NCI-H1436 treated with DMSO at 0.1 percent for 48 hours (cell line): ENCODE measurements around the gene VILL.
"Not testable (repeated sequence)": the region's sequence is repeated elsewhere in the genome, so short reads cannot be mapped to it uniquely, and the experiment has no call there.

ENCODE experiments used
- DNase-seq: peaks from one replicate; lab custom pipeline; 2025; lab: John Stamatoyannopoulos, UW

VILL gene

DNA sequence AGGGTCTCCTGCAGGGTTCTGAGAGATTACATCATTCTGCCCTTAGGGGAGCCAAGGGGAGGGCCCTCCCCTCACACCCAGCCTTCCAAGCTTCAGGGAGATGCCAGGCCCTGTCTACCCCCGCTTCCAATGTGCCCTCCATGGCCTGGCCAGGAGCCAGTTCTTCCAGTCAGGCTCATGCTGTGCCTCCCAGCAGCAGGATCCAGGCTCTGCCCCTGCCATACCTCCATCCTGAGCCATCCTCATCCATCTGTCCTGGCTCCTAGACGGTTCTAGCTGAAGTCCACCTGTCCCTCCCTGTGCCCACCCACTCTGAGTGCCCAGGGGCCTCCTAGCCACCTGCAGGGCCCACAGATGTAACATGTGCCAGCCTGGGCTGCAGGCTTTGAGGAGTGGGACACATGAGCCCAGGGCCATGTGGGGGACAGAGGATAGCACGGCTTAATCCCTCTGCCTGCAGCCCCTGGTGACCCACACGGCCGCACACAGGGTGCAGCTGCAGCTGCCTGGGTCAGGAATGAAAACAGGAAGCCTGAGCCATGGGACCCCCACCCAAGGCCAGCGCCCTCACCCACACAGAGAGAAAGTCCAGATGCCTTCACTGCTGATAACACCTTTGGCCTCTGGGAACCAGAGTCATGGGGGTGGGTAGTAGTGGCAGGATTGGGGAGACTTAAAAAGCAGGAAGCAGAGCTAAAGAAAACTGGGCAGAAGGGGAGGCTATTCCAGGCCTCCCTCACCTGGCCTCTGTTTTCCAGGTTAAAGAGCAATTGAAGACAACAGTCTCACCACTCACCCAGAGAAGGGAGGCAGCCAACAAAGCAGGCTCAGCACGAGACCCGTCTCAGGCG, 27.1 kb downstream of the VILL start:
- no peak for DNase-seq

DNA sequence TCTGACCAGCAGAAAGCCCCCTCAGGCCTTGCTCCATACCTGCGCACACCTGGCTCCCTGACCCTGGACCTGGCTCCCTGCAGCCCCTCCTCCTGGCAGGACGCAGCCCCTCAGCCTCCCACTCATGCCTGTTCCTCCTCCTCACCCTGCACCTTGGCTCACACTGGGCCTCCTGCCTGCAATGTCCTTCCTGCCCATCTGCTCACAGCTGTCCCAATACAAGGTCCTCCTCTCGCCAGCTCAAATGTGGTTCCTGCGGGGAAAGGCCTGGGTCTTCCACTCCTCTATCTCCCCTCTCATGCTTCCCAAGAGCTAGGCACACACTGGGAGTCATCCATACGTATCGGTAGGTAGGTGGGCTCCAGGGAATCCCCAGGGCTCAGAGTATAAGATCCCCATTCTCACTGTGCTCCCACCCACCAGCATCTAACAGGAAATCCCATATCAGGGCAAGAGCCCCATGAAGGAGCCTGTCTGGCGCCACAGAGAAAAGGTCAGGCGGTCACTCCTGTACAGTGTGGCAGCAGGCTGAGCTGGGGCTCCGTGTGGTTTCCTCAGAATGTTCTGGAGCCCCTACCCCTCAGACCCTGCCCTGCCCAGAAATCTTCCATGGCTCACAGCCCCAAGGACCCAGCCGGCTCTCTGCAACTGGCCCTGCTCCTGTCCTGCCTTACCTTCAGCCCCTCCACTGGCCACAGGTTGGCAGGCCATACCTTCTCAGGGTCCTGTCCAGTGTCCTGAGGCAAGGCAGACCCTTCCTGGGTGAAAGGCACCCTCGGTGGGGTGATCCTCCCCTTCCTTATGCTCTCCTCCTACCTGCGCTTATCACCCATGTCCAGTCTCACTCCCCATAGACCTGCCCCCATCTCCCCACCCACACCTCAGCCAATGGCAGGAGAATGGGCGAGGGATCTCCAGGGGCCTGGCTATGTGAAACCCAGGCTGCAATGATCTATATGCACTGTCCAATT, 28.0 kb downstream of the VILL start:
- no peak for DNase-seq

DNA sequence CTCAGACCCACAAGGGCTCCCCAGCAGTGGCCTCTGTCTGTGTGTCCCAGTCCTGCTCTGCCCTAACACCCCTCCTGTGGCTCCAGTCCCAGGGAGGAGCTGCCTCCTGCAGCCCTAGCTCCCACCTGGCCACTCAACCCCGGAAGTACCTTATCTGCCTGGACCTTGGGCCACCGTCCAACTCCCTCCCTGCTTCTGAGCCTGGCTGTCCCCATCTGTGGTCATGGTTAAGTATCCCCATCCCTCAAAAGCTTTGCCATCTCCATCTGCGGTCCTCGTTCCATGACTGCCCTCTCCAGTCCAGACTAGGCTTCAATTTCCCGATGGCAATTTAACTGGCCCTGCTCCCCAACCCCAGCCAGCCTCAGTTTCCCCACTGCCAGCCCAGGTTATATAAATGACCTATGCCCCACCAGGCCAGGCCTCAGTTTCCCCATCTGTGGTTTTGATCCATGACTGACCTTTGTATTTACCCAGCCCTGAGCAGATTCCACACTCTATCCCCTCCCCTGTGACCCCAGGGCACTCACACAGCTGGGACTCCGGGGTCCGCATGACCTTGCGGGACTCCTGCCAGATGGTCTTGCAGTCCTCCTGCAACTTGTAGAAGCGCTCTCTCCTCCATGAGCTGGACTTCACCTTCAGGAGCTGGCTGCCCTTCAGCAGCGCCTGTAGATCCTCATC, 29.2 kb downstream of the VILL start:
- DNase-seq, result no peak

DNA sequence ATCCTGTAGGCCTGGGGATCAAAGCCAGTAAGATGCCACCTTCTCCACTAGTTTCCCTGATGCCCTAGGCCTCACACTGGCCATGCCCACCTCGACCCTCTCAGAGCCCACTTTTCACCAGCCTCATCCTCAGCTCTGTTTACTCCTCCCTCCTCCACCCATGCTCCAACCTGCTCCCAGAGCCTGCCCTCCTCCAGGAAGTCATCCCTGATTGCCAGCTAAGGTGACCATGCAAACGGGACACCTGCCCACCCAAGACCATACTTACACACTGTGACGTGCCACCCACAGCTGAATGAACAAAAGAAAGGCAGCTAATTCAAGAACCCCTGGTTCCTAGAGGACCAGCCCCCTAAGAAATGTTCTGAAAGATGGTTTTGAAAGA, 29.7 kb downstream of the VILL start:
- no peak for DNase-seq

DNA sequence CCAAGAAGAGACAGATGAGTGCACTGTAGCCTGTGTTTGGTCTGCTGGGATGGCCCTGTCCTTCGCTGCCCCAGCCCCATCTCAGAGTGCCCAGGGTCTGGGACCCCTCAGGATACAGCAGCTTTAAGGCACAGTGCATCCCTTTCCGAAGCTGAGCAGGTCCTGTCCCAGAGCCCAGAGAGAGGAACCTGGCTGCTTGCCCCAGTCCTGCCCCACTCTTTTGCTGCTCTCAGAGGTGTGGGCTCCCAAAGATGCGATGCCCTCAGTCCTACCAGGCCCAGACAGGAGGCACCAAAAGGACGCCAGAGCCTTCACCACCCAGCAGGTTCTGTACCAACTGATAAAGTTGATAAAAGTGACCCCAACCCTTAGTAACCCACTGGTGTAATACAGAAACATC, 30.6 kb downstream of the VILL start:
- DNase-seq, result no peak

DNA sequence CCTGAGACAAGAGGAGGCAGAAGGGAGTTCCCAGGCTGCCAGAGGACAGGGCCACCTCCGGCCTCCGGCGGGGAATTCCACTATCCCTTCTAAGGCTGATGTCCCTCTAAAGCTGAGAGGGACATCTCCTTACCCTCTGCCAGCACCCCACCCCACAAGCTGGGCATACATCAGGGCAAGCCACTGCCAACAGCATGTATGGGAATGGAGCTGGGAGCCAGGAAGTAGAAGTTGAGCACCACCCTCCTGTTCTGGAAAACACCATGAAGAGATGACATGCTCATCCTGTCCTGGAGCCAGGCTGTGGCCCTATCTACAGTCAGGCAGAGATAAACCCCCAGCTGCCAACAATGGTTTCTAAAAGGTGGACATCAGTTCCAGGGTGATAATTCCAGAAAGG, 31.7 kb downstream of the VILL start:
- DNase-seq, result no peak

DNA sequence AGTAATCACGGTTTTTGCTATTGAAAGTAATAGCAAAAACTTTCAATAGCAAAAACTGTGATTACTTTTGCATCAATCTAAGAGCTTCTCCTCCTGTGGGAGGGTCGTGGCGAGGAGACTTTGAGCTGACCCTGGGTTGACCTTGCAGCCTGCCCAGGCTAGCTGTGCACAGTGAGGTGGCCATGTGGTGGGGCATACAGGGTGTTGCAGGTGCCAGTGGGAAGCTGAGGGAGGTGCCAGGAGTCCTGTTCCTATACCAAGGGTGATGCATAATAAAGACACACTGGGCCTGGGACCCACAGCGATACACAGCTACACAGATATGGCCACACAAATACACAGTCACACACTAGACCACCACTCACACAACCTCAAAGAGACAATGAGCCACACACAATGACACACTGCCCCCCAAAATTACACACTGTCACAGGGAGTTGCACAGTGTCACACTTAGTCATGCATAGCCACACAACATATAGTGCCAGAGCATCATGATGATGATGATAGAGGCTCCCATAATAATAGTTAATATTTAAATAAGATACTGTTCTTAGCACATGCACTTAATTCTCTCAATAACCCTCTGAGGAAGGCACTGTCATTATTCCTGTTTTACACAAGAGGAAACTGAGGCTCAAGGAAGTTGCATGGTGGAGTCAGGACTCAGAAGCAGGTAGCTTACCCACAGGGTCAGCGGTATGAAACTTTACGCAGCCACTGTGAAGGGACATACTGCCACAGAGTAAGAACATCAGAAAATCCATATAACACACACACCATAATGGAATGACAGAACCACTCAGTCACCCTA, 32.5 kb downstream of the VILL start:
- DNase-seq, result no peak

DNA sequence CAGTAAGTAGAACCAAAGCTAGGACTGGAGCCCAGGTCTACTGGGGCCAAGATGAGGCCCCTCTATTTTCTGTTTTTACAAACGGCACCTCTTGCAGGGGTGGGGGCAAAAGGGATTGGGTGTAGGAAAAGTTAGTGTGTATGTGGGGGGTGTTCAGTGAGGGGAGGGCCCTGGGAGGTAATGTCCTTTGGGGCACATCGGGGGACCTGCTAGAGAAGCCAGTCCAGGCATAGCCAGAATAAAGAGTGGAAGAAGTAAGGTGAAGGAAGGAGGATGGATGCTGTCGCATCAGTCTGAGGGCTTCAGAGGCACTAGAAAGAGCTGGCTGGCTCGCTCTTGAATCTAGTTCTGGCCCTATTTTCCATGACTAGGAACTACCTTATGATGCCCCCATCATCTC, 36.3 kb downstream of the VILL start:
- DNase-seq, result no peak

DNA sequence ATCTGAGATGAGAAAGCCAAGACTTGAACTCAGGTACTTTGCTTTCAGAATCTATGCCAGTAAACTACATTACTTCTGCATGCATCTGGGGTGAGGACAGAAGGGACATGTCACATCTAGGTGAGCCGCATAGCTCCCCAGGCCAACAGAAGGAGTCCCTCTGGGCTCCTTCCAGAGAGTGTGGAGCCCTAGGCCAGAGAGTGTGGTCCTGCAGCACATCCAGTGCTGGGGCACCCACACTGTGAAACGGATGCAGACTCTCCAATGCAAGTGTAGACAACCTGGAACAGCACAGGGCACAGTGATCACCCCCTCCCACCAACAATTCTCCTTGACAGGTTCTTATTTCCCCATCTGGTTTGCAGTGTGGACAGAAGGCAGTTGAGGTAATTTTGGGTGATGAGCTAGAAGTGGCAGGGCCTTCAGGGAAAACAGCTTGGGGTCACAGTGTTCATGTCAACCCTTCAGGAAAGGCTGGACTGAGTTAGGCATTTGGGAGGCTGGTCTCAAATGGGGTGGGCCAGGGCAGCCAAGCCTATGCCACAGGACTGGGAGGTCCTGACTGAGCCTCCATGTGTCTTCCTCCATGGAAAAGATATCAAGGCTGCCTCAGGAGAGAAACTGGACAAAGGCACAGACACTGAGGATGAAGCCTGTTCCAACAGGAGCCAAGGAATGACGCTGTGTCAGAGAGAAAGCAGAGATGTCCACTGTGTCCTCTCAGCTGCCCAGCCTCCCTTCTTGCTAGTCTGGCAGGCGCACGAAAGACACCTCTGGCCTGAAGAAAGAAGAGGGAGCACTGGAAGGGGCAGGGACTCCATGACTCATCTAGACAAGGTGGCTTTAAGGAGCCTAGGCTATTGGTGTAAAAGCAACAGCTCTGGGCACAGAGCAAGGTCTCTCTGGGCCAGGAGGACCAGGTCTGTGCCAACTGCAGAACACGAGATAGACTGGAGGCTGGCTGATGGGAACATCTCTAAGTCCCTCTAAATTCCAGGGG, 37.2 kb downstream of the VILL start:
- DNase-seq, result no peak

DNA sequence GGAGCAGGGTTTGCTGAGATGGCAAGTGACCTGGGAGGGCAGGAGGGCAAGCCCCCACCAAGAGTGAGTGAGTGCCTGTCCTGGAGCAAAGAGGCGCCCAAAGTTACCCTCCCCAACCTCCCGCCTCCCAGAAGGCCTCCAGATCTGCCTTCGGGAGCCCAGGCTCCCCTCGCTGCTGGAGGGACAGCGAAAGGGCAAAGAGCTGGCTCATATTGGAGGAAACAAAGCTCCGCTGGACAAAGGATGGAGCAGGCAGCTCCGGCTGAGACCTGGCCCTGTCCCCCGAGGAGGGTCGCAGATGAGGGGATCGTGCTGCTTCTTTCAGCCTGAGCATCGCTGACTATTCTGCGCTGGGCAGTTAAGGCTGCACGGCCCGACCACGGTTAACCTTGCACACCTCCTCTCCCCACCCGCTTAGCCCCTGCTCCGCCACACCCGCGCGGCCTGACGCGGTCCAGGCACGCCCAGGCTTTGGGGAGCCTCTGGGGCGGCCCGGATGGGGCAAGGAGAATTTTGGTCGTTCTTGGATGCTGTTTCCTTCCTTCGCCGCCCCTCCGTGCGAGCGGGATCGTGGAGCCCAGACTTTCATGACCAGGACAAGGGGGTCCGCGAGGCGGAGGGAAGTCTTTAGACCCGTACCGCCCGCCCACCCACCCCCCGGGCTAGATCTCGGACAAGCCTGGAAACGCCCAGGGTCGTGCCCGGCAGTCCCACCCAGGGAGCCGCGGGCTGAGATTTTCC, 38.2 kb downstream of the VILL start:
- no peak for DNase-seq

DNA sequence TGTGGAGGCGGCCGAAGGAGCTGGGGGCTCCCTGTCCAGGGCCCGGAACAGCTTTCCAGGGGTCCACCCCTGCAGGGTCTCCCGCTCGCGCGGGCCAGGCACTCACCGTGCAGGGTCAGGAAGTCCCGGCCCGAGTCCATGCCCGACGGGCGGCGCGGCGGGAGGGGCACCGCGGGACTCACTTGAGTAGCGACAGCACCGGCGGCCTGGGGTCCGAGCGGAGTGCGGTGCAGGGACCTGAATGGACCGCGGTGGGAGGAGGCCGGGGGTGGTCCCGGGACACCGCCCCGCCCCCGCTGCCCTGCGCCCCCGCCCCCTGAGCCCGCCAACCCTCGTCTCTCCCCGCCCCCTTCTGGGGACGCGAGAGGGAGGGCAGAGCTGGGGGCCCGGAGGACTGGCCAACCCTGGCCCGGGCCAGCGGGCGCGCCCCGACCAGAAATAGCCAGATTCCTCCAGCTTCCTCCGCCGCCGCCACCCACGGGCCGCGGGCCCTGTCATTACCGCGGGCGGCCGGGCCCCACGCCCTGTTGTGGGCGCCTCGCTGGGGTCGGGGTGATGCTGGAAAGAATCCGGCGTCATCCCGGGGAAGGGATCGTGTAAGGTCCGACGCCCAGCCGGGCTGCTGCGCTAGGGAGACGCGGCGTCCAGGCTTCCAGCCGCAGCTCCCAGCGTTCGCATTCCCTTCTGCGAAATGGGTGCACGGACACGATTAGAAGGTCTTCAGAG, 39.0 kb downstream of the VILL start, which contains the start of gene PLCD1:
Gene PLCD1, minus strand, starts transcription at position 243 of the 726 bp plus-strand sequence. Its CDS starts 103 bp downstream, at position 140.
- no peak for DNase-seq

DNA sequence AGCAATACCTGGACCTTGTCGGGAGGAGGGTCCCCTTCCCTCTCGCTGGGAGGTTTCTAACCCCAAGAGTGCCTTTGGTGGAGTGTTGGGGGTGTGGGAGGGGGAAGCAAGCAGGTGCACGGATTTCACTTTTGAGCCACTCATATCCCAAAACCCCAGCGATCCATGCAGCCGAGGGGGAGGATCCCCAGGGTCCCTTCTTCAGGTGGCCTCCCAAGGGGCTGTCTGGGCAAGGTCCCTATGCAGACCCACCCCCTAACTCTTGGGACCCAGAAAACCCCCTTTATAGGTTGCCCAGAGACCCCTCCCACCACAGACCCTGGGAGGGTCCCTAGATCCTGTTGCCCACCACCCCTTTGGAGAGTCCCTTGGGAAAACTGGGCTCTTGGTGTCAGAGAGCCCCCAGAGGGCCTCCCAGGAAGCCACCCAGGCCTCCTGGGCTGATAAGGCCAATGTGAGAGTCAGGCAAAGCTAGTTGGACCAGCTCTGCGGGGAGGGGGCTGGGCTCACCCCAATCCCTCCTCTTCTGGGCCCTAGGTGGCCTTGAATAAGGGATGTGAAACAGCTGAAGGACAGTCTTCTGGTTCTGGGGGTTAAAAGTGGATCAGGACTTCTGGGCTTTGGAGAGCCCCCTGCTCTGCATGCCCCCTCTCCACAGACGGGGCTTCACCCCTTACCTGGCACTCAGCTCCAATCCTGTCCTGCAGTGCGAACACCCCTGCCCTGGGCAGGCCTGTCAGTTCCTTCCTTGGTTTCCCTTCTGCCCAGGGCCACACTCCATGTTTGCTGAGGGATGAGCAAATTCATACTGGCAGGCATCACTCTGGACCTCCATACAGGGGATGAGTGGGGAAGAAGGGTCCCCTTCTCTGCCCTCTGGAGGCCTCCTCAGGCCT, 39.8 kb downstream of the VILL start:
- DNase-seq, result no peak

DNA sequence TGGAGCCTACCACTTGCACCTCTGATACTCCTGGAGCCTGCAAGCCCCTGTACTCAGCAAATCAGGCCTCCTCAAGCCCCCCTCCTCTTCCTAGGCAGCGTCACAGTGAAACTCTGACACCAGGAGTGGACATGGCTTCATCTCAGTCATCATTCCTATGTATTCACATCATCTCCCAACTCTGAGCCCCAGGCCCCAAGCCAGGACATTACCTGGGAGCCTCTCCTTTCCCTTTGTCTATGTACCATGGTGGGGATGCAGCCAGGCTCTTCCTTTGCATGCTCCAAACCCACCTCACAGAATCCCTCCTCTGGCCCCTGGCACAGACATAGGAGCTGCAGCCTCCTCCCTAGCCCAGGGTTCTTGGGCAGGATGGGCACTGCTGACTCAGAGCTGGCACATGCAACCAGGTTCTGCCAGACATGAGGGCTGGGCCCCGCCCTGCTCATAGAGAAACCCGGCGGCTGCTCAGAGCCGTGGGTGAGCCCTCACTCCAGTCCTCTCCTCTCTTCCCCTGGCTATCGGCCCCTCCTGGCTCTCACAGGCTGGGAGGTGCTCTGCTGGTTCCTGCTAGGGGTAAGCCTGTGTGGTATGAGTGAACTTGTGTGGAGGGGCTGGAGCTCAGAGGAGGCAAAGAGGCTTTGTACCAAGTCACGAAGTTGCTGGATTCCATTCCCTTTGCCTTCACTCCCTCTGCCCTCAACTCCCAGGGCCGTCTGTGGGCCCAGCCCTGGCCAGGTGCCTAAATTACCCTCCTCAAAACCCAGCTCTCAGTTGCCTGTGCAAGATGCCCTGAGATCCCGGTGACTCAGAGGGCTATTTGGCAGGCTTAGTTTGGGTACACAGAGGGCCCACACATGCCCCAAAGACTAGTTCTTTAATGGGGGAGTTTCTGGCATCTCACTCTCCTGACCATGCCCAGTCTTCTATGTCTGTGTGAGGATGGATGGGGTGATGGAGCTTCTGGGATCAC, 40.7 kb downstream of the VILL start:
- DNase-seq, result no peak

DNA sequence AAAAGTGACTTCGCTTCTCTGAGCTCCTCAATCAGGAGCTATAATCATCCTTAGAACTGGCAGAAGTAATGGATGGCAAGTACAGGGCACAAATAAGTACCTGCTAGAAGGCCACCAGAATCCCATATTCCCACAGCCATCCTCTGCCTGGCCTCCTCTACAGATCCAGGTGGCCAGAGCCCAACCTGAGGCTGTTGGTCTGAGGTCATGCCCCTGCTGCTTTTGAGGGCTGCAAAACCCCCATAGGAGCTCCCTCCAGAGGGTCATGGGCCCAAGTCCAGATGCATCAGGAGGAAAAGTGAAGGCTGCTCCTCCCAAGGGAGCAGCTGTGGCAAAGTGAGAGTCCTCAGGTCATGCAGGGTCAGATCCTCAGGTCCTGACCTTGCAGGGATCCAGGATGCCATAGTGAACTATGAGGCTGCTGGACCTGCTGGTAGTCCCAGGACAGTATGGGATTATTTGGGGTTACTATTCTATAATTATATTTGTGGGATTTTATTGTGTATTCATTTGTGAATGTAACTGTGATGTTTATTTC, 41.8 kb downstream of the VILL start:
- DNase-seq, result no peak

DNA sequence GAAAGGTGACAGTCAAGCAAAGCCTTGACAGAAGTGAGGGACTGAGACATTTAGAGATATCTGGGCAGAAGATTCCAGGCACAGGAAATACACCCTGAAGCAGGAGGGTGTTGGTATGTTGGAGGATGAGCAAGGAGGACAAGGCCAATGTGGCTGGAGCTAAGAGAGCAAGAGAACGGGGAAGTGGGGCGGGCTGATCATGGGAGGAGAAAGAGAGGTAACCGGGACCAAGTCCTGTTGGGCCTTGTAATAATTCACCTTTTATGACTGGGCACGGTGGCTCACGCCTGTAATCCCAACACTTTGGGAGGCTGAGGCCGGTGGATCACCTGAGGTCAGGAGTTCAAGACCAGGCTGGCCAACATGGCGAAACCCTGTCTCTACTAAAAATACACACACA, 43.0 kb downstream of the VILL start:
- not testable (repeated sequence) for DNase-seq

DNA sequence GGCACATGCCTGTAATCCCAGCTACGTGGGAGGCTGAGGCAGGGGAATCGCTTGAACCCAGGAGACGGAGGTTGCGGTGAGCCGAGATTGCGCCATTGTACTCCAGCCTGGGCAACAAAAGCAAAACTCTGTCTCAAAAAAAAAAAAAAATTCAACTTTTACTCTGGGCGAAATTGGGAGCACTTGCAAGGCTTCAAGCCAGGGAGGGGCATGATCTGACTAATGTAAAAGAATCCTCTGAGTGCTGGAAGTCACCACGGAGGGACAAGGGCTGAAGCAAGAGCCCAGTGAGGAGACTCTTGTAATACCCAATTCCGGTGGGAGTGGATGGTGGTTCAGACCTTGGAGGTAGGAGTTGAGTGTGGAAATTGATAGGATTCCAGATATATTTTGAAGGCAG, 43.7 kb downstream of the VILL start:
- DNase-seq, result not testable (repeated sequence)
